ENCODE data around the gene LIN7A. TPM values are rescaled to one million over a fixed set of nuclear protein-coding genes. Genes with fewer than 3 reads are reported as not detected.

Gene LIN7A
- polyA plus RNA-seq, 1 donor from 2014 or later, result 31.5 TPM

DNA sequence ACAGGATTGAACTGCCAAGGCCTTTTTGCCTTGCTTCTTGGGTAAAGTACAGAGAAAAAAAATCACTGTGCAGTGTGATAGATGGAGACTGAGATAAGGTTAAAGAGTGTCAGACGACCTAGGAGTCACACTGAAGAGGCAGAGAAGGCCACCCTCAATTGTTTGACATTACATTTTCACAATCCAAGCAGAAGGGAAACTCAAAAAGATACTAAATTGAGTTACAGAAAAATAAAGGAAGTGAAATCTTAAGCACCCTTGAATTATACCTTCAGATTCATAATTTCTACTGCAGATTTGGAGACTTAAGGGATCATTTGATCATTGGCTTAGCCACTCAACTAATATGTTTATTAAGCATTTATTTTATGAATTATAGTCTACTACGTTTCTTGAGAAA lies 123.9 kb downstream of the LIN7A start:
- H3K9me2 ChIP-seq (ENCODE audit: insufficient read depth, low read length), result no peaks in the 10 kb centered on the region
- no peaks in the 10 kb centered on the region for H3K9me3 ChIP-seq (ENCODE audit: low read length)
- no peaks in the 10 kb centered on the region for H3K27me3 ChIP-seq (ENCODE audit: insufficient read depth, low read depth, low read length)
- peaks cover 8% of the 10 kb centered on the region for H3K36me3 ChIP-seq (ENCODE audit: insufficient read depth, low read length)
- no peak overlapping the region for H3K4me2 ChIP-seq (ENCODE audit: low read length)
- no peaks in the 10 kb centered on the region for H4K20me1 ChIP-seq (ENCODE audit: insufficient read depth)
- H2AFZ ChIP-seq (ENCODE audit: low read depth, low read length), result no peak overlapping the region
- H3K4me3 ChIP-seq (ENCODE audit: low read length), result no peak overlapping the region
- H3K27ac ChIP-seq (ENCODE audit: low read length), result no peak overlapping the region
- no peak overlapping the region for H3K9ac ChIP-seq (ENCODE audit: low read length)
- no peak for TF ChIP-seq REST (IDR thresholded peaks at IDR 0.05; ENCODE audit: borderline replicate concordance)
- TF ChIP-seq TAF1 (IDR thresholded peaks at IDR 0.05; ENCODE audit: low read depth), result no peak
- no peak for TF ChIP-seq MXI1 (conservative IDR thresholded peaks at IDR 0.05; ENCODE audit: poor library complexity, severe bottlenecking)
- no peak for TF ChIP-seq EP300 (conservative IDR thresholded peaks at IDR 0.05; ENCODE audit: poor library complexity, severe bottlenecking)
- no peak for TF ChIP-seq CTCF (IDR thresholded peaks at IDR 0.05; ENCODE audit: poor library complexity, severe bottlenecking)
- no peaks in the 10 kb centered on the region for H3F3A ChIP-seq (ENCODE audit: insufficient read depth, low read length, poor library complexity, severe bottlenecking)
- H3K79me2 ChIP-seq (replicated peaks; ENCODE audit: insufficient read depth, low read length), result no peaks in the 10 kb centered on the region

DNA sequence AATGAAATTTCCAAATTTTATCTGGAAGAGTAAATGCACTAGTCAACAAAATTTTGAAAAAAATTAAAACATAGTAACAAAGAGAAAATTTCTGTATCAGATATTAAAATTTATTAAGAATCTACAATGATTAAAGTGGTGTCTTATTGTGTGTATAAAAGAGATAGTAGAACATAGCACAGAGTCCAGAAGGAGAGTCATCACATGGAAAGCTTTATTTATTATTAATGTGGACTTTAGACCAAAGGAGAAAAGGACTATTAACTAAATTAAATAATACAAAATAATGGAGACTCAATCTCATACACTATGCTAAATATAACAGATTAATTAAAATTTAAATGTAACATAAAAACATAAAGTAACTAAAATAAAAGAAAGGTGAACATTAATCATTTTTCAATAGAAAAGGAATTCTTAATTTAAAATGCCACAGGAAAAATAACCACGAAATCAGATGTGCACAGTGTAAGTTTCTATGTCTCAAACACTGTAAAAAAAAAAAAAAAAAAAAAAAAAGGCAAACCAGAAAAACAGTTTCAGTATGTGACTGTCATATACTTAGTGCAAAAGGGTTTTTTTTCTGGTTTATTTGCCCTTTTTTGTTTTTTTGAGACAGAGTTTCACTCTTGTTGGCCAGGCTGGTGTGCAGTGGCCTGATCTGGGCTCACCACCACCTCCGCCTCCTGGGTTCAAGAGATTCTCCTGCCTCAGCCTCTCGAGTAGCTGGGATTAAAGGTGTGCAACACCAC lies 125.6 kb downstream of the LIN7A start:
- peaks cover 8% of the 10 kb centered on the region for H3K36me3 ChIP-seq (ENCODE audit: insufficient read depth, low read length)
- H3K4me3 ChIP-seq (ENCODE audit: low read length), result no peak overlapping the region
- no peaks in the 10 kb centered on the region for H3F3A ChIP-seq (ENCODE audit: insufficient read depth, low read length, poor library complexity, severe bottlenecking)
- H4K20me1 ChIP-seq (ENCODE audit: insufficient read depth), result no peaks in the 10 kb centered on the region
- no peak for TF ChIP-seq EP300 (conservative IDR thresholded peaks at IDR 0.05; ENCODE audit: poor library complexity, severe bottlenecking)
- no peak for TF ChIP-seq SMC3 (conservative IDR thresholded peaks at IDR 0.05; ENCODE audit: poor library complexity)
- TF ChIP-seq POLR2AphosphoS5 (IDR thresholded peaks at IDR 0.05), result no peak
- TF ChIP-seq CTCF (IDR thresholded peaks at IDR 0.05; ENCODE audit: poor library complexity, severe bottlenecking), result no peak
- no peak for TF ChIP-seq EZH2 (IDR thresholded peaks at IDR 0.05; ENCODE audit: borderline replicate concordance, insufficient read depth, low read length, poor library complexity, severe bottlenecking)
- TF ChIP-seq TAF1 (IDR thresholded peaks at IDR 0.05; ENCODE audit: low read depth), result no peak
- TF ChIP-seq MXI1 (conservative IDR thresholded peaks at IDR 0.05; ENCODE audit: poor library complexity, severe bottlenecking), result no peak
- no peak for TF ChIP-seq REST (IDR thresholded peaks at IDR 0.05; ENCODE audit: borderline replicate concordance)
- TF ChIP-seq RAD21 (conservative IDR thresholded peaks at IDR 0.05), result no peak
- H3K27me3 ChIP-seq (ENCODE audit: insufficient read depth, low read depth, low read length), result no peaks in the 10 kb centered on the region
- no peaks in the 10 kb centered on the region for H3K9me3 ChIP-seq (ENCODE audit: low read length)
- H3K9me2 ChIP-seq (ENCODE audit: insufficient read depth, low read length), result no peaks in the 10 kb centered on the region
- no peak overlapping the region for H3K4me2 ChIP-seq (ENCODE audit: low read length)
- no peak overlapping the region for H3K9ac ChIP-seq (ENCODE audit: low read length)
- H3K27ac ChIP-seq (ENCODE audit: low read length), result no peak overlapping the region
- no peaks in the 10 kb centered on the region for H3K79me2 ChIP-seq (replicated peaks; ENCODE audit: insufficient read depth, low read length)
- no peak overlapping the region for H2AFZ ChIP-seq (ENCODE audit: low read depth, low read length)

Measured in neural cell (in vitro differentiated cells).